Type B pancreatic cell (in vitro differentiated cells): ENCODE data around the gene CCDC174. TPM values are rescaled to one million over a fixed set of nuclear protein-coding genes. Genes with fewer than 3 reads are reported as not detected.

Experiments
- DNase-seq: peaks from one replicate; pipeline ENCODE4 v3.0.0; 2021; ENCODE audit warnings: mixed read lengths; ENCODE audit not compliant: unreplicated experiment; ENCODE audit errors: extremely low spot score
- H3K27ac Mint-ChIP-seq: 2 replicates; pipeline ENCODE4 v1.8.0; 2021; ENCODE audit warnings: mild to moderate bottlenecking, mixed read lengths
- H3K27me3 Mint-ChIP-seq: 2 replicates; pipeline ENCODE4 v1.8.0; 2021; ENCODE audit warnings: mixed read lengths
- H3K36me3 Mint-ChIP-seq: 2 replicates; pipeline ENCODE4 v1.8.0; 2021; ENCODE audit warnings: mixed read lengths
- H3K4me1 Mint-ChIP-seq: one replicate; pipeline ENCODE4 v1.8.0; 2021; ENCODE audit warnings: mixed read lengths; ENCODE audit not compliant: unreplicated experiment
- H3K4me3 Mint-ChIP-seq: 2 replicates; pipeline ENCODE4 v1.8.0; 2021; ENCODE audit warnings: mild to moderate bottlenecking, mixed read lengths
- H3K9me3 Mint-ChIP-seq: 2 replicates; pipeline ENCODE4 v1.8.0; 2021; ENCODE audit warnings: mixed read lengths
- CTCF ChIP-seq: fragments of 200-600 bp; sonication (generic); conservative IDR thresholded peaks from 2 replicates; pipeline ENCODE4 v1.5.0; 2021; ENCODE audit warnings: antibody characterized with exemption, mild to moderate bottlenecking
- total RNA-seq: library from RNA; stranded (reverse); gene quantifications from 2 replicates; pipeline ENCODE4 v1.2.1, GENCODE V29; 2021; ENCODE audit warnings: low replicate concordance

The CCDC174 gene
- total RNA-seq, 1 donor from 2014 or later, result 23.2 TPM

DNA sequence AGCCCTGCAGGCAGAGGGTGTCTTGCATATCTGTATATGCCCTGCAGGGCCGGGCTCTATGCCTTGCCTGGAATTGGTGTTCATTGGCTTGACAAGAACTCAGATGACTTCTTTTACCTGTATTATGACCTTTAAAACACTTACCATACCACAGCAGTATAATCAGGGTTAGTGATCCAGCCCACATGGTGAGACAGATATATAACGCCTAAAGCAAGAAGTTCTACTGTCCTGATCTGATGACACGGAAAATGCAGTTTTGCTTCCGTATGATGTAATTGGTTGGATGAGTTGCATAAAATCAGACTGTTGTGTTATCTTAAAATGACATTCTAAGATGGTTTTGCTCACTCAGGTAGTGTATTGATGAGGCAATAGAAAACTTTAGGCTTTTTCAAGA lies 9.4 kb downstream of the CCDC174 start:
- Mint-ChIP-seq H3K36me3 (peaks cover 28% of the 10 kb centered on the region), H3K4me3 (no peak overlapping the region), H3K9me3 (no peaks in the 10 kb centered on the region), H3K27me3 (no peaks in the 10 kb centered on the region), H3K4me1 (no peaks in the 10 kb centered on the region), H3K27ac (no peak overlapping the region)
- no peak for DNase-seq
- TF ChIP-seq CTCF, result no peak

DNA sequence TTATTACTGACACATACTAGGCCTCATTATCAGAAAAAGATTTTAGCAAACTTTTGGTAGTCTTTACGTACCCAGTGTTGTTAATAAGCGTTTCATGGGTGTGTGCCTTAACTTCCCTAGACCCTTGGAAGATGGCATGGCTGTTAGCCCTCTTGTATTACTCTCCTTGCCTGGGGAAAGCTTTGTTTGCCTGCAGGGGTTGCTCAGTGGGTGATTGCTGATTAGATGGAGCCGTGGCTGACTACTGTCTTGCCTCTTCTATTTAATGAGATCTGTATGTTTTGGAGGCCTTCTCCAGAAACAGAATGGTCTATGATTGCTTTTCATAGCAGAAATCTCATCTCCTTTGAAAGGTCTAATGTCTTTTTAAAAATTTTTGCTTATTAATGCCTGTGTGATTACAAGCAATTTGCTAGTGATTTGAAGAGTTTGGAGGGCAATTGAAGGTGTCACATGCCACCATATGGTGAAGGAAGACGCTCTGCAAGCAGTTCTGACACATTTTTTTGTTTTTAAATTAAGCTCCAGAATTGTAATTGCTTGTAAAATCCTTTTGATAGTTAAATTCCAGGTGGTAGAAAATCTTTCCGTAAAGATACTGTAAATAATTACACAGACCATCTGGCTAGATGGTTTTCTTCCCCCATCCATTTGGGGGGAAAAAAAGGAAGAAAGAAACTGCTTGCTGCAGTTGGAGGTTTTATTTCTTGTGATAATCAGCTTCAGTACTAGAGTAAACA lies 12.0 kb downstream of the CCDC174 start:
- Mint-ChIP-seq H3K36me3 (peaks cover 28% of the 10 kb centered on the region), H3K27ac (no peak overlapping the region), H3K9me3 (no peaks in the 10 kb centered on the region), H3K27me3 (no peaks in the 10 kb centered on the region), H3K4me1 (no peaks in the 10 kb centered on the region), H3K4me3 (no peak overlapping the region)
- no peak for DNase-seq
- no peak for TF ChIP-seq CTCF

DNA sequence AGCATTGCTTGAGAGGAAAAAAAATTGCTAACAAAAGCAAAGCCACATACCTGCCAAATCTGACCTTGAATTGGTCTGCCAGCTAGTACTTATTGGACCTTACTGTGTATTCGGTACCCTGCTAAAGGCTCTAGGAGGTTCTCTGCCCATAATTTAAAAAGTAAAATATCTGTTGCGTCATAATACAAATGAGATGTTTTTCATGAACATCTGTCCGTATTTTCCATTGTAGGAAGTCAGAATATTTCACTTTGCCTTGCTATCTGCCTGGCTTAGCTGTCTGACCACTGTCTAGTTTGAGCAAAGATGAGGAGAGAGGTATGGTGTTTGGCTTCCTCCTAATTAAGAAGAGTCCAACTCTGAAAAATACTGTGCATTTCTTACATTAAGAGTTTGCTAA lies 12.6 kb downstream of the CCDC174 start:
- Mint-ChIP-seq H3K4me1 (no peaks in the 10 kb centered on the region), H3K27me3 (no peaks in the 10 kb centered on the region), H3K4me3 (no peak overlapping the region), H3K36me3 (peaks cover 28% of the 10 kb centered on the region), H3K9me3 (no peaks in the 10 kb centered on the region), H3K27ac (no peak overlapping the region)
- TF ChIP-seq CTCF, result no peak
- DNase-seq, result no peak

GRCh38 chr3:14672588-14672987 lies 21.0 kb downstream of the CCDC174 start:
- Mint-ChIP-seq H3K4me3 (no peak overlapping the region), H3K27ac (no peak overlapping the region), H3K9me3 (no peaks in the 10 kb centered on the region), H3K27me3 (no peaks in the 10 kb centered on the region), H3K4me1 (no peaks in the 10 kb centered on the region), H3K36me3 (peaks cover 6% of the 10 kb centered on the region)
- TF ChIP-seq CTCF, result no peak
- no peak for DNase-seq

DNA sequence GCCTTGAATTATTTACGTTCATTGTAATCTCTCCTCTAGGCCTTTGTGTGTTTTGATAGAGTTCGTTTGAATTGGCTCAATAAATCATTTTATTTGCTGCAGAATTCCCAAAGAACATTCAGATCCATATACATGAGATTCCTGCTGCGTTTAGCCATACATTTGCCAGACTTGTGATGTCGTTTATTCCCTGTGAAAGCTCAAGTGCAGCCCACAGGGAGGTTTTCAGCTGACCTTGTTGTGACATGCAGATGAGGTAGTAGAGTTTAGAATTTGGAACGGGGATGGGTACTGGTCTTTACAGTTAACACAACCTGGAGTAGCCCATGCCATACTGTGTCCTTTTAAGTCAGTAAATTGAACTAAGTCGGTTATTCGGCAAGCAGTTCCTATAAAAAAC lies 23.3 kb downstream of the CCDC174 start, which contains the start of gene C3orf20:
C3orf20 (plus strand) TSS at position 301 of the 400 bp plus-strand sequence. CDS start 7,573 bp downstream, outside the sequence.
- TF ChIP-seq CTCF, result no peak
- Mint-ChIP-seq H3K36me3 (peaks cover 6% of the 10 kb centered on the region), H3K4me3 (no peak within 1 kb of the TSS), H3K9me3 (no peaks in the 10 kb centered on the region), H3K27me3 (no peaks in the 10 kb centered on the region), H3K27ac (peak within 1 kb of the TSS; percentile 33), H3K4me1 (peaks cover 7% of the 10 kb centered on the region)
- DNase-seq, result no peak
